A549 (cell line): ENCODE results near the gene TCF12. TPM values are rescaled to one million over a fixed set of nuclear protein-coding genes. Genes with fewer than 3 reads are reported as not detected.

Experiments used
- ATAC-seq, 2 experiments: fragments of 200-7000 bp in 1 of 2; fragments of >200 bp in 1 of 2; cut with Nextera tagmentation in 1 of 2; cut with Tn5 transposase in 1 of 2; 3 replicates each; pipeline versions ENCODE4 v1.8.0 to v1.9.1; 2018 to 2020; ENCODE audit warnings: mild to moderate bottlenecking in 1 of 2, moderate library complexity in 1 of 2
- CTCF ChIA-PET: fragments of 300-600 bp; sonication (Branson Sonifier 250); formaldehyde crosslinking; extraction: SDS; loops from one replicate; lab custom pipeline; 2021; ENCODE audit warnings: antibody characterized with exemption, inconsistent platforms; lab: Yijun Ruan, JAX
- POLR2A ChIA-PET: fragments of 350-600 bp; formaldehyde crosslinking; extraction: SDS; loops from one replicate; lab custom pipeline; 2021; ENCODE audit warnings: antibody characterized with exemption, inconsistent platforms; lab: Yijun Ruan, JAX
- DNase-seq, 2 experiments: peaks; one replicate each; pipeline versions ENCODE4 v3.0.0 to v3.0.0-alpha.2; 2011 to 2016; ENCODE audit warnings: low read depth in 1 of 2, low spot score in 1 of 2
- FAIRE-seq: peaks from 2 replicates; lab custom pipeline; 2011; peaks lifted over from hg19 to GRCh38; lab: Jason Lieb, UNC
- H3K27ac ChIP-seq, 2 experiments: fragments of >200 bp; sonication (Bioruptor Twin); formaldehyde crosslinking; 3 replicates each; pipeline ENCODE4 v1.5.1; 2016 to 2017
- H3K4me1 ChIP-seq: fragments of >200 bp; sonication (Bioruptor Twin); formaldehyde crosslinking; 3 replicates; pipeline ENCODE4 v1.6.1; 2016
- H3K4me2 ChIP-seq: fragments of >200 bp; sonication (Bioruptor Twin); formaldehyde crosslinking; 3 replicates; pipeline ENCODE4 v1.6.1; 2016
- H3K4me3 ChIP-seq: fragments of >200 bp; sonication (Bioruptor Twin); formaldehyde crosslinking; 3 replicates; pipeline ENCODE4 v1.5.1; 2016
- H3K9me3 ChIP-seq: fragments of >200 bp; sonication (Bioruptor Twin); formaldehyde crosslinking; 3 replicates; pipeline ENCODE4 v1.6.1; 2016
- CBX2 ChIP-seq: fragments of 200-600 bp; sonication (generic); IDR thresholded peaks from 2 replicates; pipeline ENCODE4 v1.6.1; 2016; ENCODE audit warnings: low read depth, mild to moderate bottlenecking, borderline replicate concordance
- CBX8 ChIP-seq: fragments of 200-600 bp; sonication (generic); IDR thresholded peaks from 2 replicates; pipeline ENCODE4 v1.6.1; 2016
- CEBPB ChIP-seq, 2 experiments: fragments of >200 bp in 1 of 2; sonication (Bioruptor Twin) in 1 of 2; formaldehyde crosslinking in 1 of 2; IDR thresholded peaks; 2 replicates each; pipeline ENCODE4 v1.6.1; 2012 to 2016
- E2F6 ChIP-seq: IDR thresholded peaks from 2 replicates; pipeline ENCODE4 v1.6.1; 2012; ENCODE audit warnings: low read depth, borderline replicate concordance
- EHF ChIP-seq: fragments of 250-450 bp; sonication (Bioruptor Pico); IDR thresholded peaks from 2 replicates; pipeline ENCODE4 v1.5.0; 2020; ENCODE audit warnings: mild to moderate bottlenecking
- ELK1 ChIP-seq: fragments of 150-350 bp; IDR thresholded peaks from 2 replicates; pipeline ENCODE4 v1.6.1; 2014; ENCODE audit warnings: low read depth, mild to moderate bottlenecking, low read length
- EP300 ChIP-seq, 2 experiments: fragments of >200 bp; sonication (Bioruptor Twin); formaldehyde crosslinking; IDR thresholded peaks; 2 replicates in 1 of 2; 3 replicates in 1 of 2; pipeline ENCODE4 v1.6.1; 2016 to 2017
- FOSB ChIP-seq: fragments of 250-450 bp; sonication (Bioruptor Pico); IDR thresholded peaks from 2 replicates; pipeline ENCODE4 v1.5.0; 2020; ENCODE audit warnings: mild to moderate bottlenecking, moderate library complexity
- GATA3 ChIP-seq: IDR thresholded peaks from 2 replicates; pipeline ENCODE4 v1.6.1; 2012; ENCODE audit warnings: borderline replicate concordance
- HEYL ChIP-seq: fragments of 250-450 bp; sonication (Bioruptor Pico); IDR thresholded peaks from 2 replicates; pipeline ENCODE4 v1.8.0; 2021; ENCODE audit warnings: mild to moderate bottlenecking, moderate library complexity
- HOXB13 ChIP-seq: fragments of 250-450 bp; sonication (Bioruptor Pico); IDR thresholded peaks from 2 replicates; pipeline ENCODE4 v1.5.0; 2020; ENCODE audit warnings: low read depth, mild to moderate bottlenecking, moderate library complexity
- KDM1A ChIP-seq: fragments of 200-600 bp; sonication (generic); IDR thresholded peaks from 2 replicates; pipeline ENCODE4 v1.6.1; 2016; ENCODE audit warnings: low read depth, mild to moderate bottlenecking
- MAX ChIP-seq: IDR thresholded peaks from 2 replicates; pipeline ENCODE4 v1.6.1; 2012
- NPAS2 ChIP-seq: fragments of 250-450 bp; sonication (Bioruptor Pico); IDR thresholded peaks from 2 replicates; pipeline ENCODE4 v1.8.0; 2022; ENCODE audit warnings: mild to moderate bottlenecking, moderate library complexity, borderline replicate concordance
- PHF8 ChIP-seq: fragments of 200-600 bp; sonication (generic); IDR thresholded peaks from 2 replicates; pipeline ENCODE4 v1.6.1; 2016; ENCODE audit warnings: low read depth, mild to moderate bottlenecking, antibody characterized with exemption, moderate library complexity, borderline replicate concordance
- POLR2AphosphoS2 ChIP-seq: conservative IDR thresholded peaks from 2 replicates; pipeline ENCODE4 v1.6.1; 2012; ENCODE audit warnings: low read length, improper control_type of control experiment, inconsistent platforms
- REST ChIP-seq: fragments of 200-600 bp; sonication (generic); IDR thresholded peaks from 2 replicates; pipeline ENCODE4 v1.6.1; 2016; ENCODE audit warnings: antibody characterized with exemption, mild to moderate bottlenecking, moderate library complexity
- RFX5 ChIP-seq: fragments of 450-650 bp; IDR thresholded peaks from 2 replicates; pipeline ENCODE4 v1.7.1; 2014; ENCODE audit warnings: antibody characterized with exemption, mild to moderate bottlenecking, moderate library complexity
- TFCP2L1 ChIP-seq: fragments of 250-450 bp; sonication (Bioruptor Pico); IDR thresholded peaks from 2 replicates; pipeline ENCODE4 v1.5.0; 2021; ENCODE audit warnings: mild to moderate bottlenecking
- USF2 ChIP-seq: fragments of 450-650 bp; IDR thresholded peaks from 2 replicates; pipeline ENCODE4 v1.6.1; 2014; ENCODE audit warnings: antibody characterized with exemption
- ZC3H11A ChIP-seq: fragments of 450-650 bp; IDR thresholded peaks from 2 replicates; pipeline ENCODE4 v1.6.1; 2014; ENCODE audit warnings: antibody characterized with exemption, mild to moderate bottlenecking
- ZFP36 ChIP-seq: fragments of 450-650 bp; IDR thresholded peaks from 2 replicates; pipeline ENCODE4 v1.6.1; 2014; ENCODE audit warnings: borderline replicate concordance; ENCODE audit not compliant: partially characterized antibody
- ZNF302 ChIP-seq: fragments of 250-450 bp; sonication (Bioruptor Pico); IDR thresholded peaks from 2 replicates; pipeline ENCODE4 v1.9.0; 2021; ENCODE audit warnings: inconsistent platforms, mild to moderate bottlenecking, moderate library complexity
- ZSCAN20 ChIP-seq: fragments of 250-450 bp; sonication (Bioruptor Pico); IDR thresholded peaks from 2 replicates; pipeline ENCODE4 v1.8.0; 2022; ENCODE audit warnings: mild to moderate bottlenecking, moderate library complexity
- WGBS: methylation state at CpG from one replicate; pipeline ENCODE4 v1.1.6; 2017; ENCODE audit errors: missing lambda C conversion rate; 5-methylcytosine and 5-hydroxymethylcytosine counted together
- polyA plus RNA-seq, 4 experiments: library from polyadenylated mRNA; depleted of rRNA in 3 of 4; stranded (reverse); fragments of >200 nt; fragmentation: RNase III in 1 of 4; extraction: RNeasy Plus Mini Kit Qiagen cat#74134 plus additional on column Dnase treatment in 1 of 4; gene quantifications; 2 replicates in 3 of 4; 3 replicates in 1 of 4; pipeline ENCODE4 v1.2.3, GENCODE V29; 2011 to 2017

The TCF12 gene
- polyA plus RNA-seq, 2 of the 4 experiments (the other 2 are of a cell fraction) = 36.3 to 121 TPM

GRCh38 chr15:57321485-57321884 is 403.0 kb downstream of the TCF12 start:
- ChIA-PET CTCF (interaction anchor here (1.1 to 3.9 kb wide), 5 partner anchors 8 to 825 kb away, joined by 3 to 29 read pairs (median 6); no protein-coding TSS in a partner anchor), POLR2A (no interaction called here)
- H3K4me1 ChIP-seq = peaks cover 31% of the 10 kb centered on the region
- no peak overlapping the region; a peak in 1 of 6 replicates for H3K27ac ChIP-seq
- no peak for DNase-seq
- H3K9me3 ChIP-seq = no peaks in the 10 kb centered on the region
- 88% methylated on average over 3 of the region's 3 CpGs for WGBS
- H3K4me3 ChIP-seq = no peak overlapping the region
- H3K4me2 ChIP-seq = no peak overlapping the region
- no peak for FAIRE-seq
- no peak for ATAC-seq
- no peak for TF ChIP-seq POLR2AphosphoS2
- no peak for TF ChIP-seq ELK1
- no peak for TF ChIP-seq PHF8
- TF ChIP-seq EHF (CRISPR knock-in tag) = no peak
- TF ChIP-seq ZNF302 (CRISPR knock-in tag) = no peak
- no peak for TF ChIP-seq HOXB13 (CRISPR knock-in tag)
- TF ChIP-seq GATA3 = no peak
- no peak for TF ChIP-seq ZC3H11A
- no peak for TF ChIP-seq E2F6
- no peak for TF ChIP-seq REST
- TF ChIP-seq, all 56 proteins: peak for 0

GRCh38 chr15:57321973-57322601 is 403.6 kb downstream of the TCF12 start:
- H3K4me3 ChIP-seq = no peak overlapping the region
- no peak overlapping the region for H3K4me2 ChIP-seq
- WGBS = 92% methylated on average over 13 of the region's 13 CpGs
- no peak for ATAC-seq
- TF ChIP-seq ZFP36 (no peak), TFCP2L1 (no peak), REST (no peak), FOSB (CRISPR knock-in tag) (no peak), HOXB13 (CRISPR knock-in tag) (no peak), HEYL (CRISPR knock-in tag) (no peak), CBX8 (no peak), NPAS2 (CRISPR knock-in tag) (no peak), E2F6 (no peak), ZNF302 (CRISPR knock-in tag) (no peak), USF2 (no peak), MAX (no peak), KDM1A (no peak), RFX5 (no peak), CBX2 (no peak), EP300 (IDR thresholded peaks at IDR 0.05) (no peak), CEBPB (IDR thresholded peaks at IDR 0.05) (no peak), ZSCAN20 (CRISPR knock-in tag) (no peak)
- POLR2A ChIA-PET = no interaction called here
- no peak for DNase-seq
- peak overlapping the region; percentile 91 to 95; a peak in 4 of 6 replicates for H3K27ac ChIP-seq
- peaks cover 31% of the 10 kb centered on the region for H3K4me1 ChIP-seq
- CTCF ChIA-PET = interaction anchor here (0.9 to 3.9 kb wide), 8 partner anchors 9 to 825 kb away, joined by 3 to 29 read pairs (median 4); no protein-coding TSS in a partner anchor
- no peaks in the 10 kb centered on the region for H3K9me3 ChIP-seq
- FAIRE-seq = no peak
